ENCODE data around the gene CAPZA1. TPM values are rescaled to one million over a fixed set of nuclear protein-coding genes. Genes with fewer than 3 reads are reported as not detected.
A peak's percentile ranks its signal among the peaks of the same experiment; 100 is the strongest.

CAPZA1 gene
- total RNA-seq, 1 experiment from 2014 or later = 171 TPM

DNA sequence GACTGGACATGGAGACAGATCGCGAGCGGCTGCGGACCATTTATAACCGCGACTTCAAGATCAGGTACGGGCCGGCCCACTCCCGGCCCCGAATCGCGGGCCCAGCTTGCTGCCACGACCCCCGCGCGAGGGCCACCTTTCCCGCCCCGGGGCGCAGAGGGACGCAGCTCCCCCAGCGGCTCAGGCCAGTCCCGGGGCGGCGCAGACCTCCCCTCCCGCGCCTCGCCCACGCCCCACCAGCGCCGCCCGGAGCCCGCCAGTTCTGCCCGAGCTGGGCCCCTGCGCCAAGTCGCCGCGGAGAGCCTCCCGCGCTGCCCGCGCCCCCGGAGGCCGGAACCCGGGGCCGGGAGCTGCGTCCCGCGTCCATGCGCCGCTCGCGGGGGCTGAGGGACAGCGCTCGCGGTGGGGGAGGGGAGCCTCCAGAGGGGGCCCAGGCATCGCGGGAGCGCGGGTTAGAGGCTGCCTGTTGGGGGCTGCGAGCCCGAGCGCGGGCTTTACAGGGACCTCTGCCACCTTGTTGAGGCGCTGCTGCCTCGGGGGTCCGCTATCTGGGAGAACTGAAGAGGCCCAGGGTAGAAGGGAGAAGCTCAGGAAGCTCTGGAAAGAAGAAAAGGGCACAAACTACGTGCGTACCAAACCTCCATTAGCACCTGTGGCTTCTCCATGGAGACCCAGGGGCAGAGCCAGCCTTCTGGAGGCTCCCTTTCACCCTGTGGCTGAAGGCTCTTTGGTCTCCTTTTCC lies 55.5 kb downstream of the CAPZA1 start:
- Histone ChIP-seq H3K4me3 (ENCODE audit: low read depth, low read length, poor library complexity, severe bottlenecking) (peak overlapping the region; percentile 84), H3K9me3 (ENCODE audit: low read depth, low read length, poor library complexity, severe bottlenecking) (no peaks in the 10 kb centered on the region), H3K27ac (ENCODE audit: low read depth, low read length, poor library complexity, severe bottlenecking) (peak overlapping the region; percentile 92), H3K36me3 (ENCODE audit: insufficient read depth, low read length, poor library complexity, severe bottlenecking) (peaks cover 8% of the 10 kb centered on the region), H3K27me3 (replicated peaks; ENCODE audit: insufficient read depth, low read depth, low read length, poor library complexity) (no peaks in the 10 kb centered on the region), H3K4me1 (ENCODE audit: insufficient read depth, low read length, poor library complexity, severe bottlenecking) (peaks cover 16% of the 10 kb centered on the region)
- BruUV-seq (replicated peaks) = no TSS peak
- no peak for TF ChIP-seq EZH2 (IDR thresholded peaks at IDR 0.05; ENCODE audit: borderline replicate concordance, low read depth, low read length, poor library complexity, severe bottlenecking)
- TF ChIP-seq, protein P1, sequence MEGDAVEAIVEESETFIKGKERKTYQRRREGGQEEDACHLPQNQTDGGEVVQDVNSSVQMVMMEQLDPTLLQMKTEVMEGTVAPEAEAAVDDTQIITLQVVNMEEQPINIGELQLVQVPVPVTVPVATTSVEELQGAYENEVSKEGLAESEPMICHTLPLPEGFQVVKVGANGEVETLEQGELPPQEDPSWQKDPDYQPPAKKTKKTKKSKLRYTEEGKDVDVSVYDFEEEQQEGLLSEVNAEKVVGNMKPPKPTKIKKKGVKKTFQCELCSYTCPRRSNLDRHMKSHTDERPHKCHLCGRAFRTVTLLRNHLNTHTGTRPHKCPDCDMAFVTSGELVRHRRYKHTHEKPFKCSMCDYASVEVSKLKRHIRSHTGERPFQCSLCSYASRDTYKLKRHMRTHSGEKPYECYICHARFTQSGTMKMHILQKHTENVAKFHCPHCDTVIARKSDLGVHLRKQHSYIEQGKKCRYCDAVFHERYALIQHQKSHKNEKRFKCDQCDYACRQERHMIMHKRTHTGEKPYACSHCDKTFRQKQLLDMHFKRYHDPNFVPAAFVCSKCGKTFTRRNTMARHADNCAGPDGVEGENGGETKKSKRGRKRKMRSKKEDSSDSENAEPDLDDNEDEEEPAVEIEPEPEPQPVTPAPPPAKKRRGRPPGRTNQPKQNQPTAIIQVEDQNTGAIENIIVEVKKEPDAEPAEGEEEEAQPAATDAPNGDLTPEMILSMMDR (conservative IDR thresholded peaks at IDR 0.05; ENCODE audit: low read depth, low read length) = no peak; the same call in 1 of the 2 replicates
- POLR2A ChIA-PET (ENCODE audit: low non-redundant PET) = no interaction called here
- CTCF ChIA-PET = interaction anchor here (1.2 to 1.4 kb wide), 2 partner anchors 173 to 284 kb away, joined by 3 to 4 read pairs; no protein-coding TSS in a partner anchor
- peak; percentile 60 for DNase-seq (ENCODE audit: low spot score)
- intact Hi-C loops (cut with micrococcal nuclease; ENCODE audit: unreplicated experiment) = loop anchor here (10.0 kb wide), 1 partner anchor 50 kb away; no protein-coding TSS in a partner anchor

DNA sequence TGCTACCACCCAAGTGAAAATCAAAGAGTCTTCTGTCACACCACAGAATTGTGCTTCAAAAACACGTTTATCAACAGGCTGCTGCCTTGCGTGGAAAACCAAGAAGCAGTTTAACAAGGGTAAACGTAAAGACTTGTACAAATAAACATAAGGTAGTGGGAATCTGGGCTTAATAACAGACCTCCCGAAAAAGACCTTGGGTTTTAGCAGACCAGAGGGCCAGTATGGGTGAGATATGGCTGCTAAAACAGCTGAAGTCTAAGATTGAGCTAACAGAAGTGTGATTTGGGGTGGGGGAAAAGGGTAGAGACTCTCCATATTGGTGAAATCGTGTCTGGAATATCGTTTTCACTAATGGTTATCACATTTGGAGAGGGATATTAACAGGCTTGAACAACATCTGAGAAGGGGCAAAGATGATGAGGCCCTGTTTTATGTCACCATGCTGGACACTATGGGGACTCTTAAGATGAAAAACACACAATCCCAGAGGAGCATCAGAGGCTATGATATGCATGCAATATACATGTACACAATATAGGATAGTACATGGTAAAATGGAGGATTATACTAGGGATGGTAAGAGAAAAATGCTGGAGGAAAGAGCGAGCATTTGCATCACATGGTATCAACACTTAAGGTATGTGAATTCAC lies 56.2 kb downstream of the CAPZA1 start:
- ChIA-PET CTCF (interaction anchor here (1.2 kb wide), 1 partner anchor 174 kb away, joined by 4 read pairs; no protein-coding TSS in a partner anchor), POLR2A (ENCODE audit: low non-redundant PET) (no interaction called here)
- BruUV-seq (replicated peaks) = TSS peak; percentile 26
- Histone ChIP-seq H3K36me3 (ENCODE audit: insufficient read depth, low read length, poor library complexity, severe bottlenecking) (peaks cover 2% of the 10 kb centered on the region), H3K27me3 (replicated peaks; ENCODE audit: insufficient read depth, low read depth, low read length, poor library complexity) (no peaks in the 10 kb centered on the region), H3K27ac (ENCODE audit: low read depth, low read length, poor library complexity, severe bottlenecking) (peak overlapping the region; percentile 92), H3K9me3 (ENCODE audit: low read depth, low read length, poor library complexity, severe bottlenecking) (no peaks in the 10 kb centered on the region), H3K4me1 (ENCODE audit: insufficient read depth, low read length, poor library complexity, severe bottlenecking) (peaks cover 16% of the 10 kb centered on the region), H3K4me3 (ENCODE audit: low read depth, low read length, poor library complexity, severe bottlenecking) (peak overlapping the region; percentile 84)
- intact Hi-C loops (cut with micrococcal nuclease; ENCODE audit: unreplicated experiment) = loop anchor here (10.0 kb wide), 1 partner anchor 51 kb away; no protein-coding TSS in a partner anchor
- no peak for TF ChIP-seq EZH2 (IDR thresholded peaks at IDR 0.05; ENCODE audit: borderline replicate concordance, low read depth, low read length, poor library complexity, severe bottlenecking)
- TF ChIP-seq, protein P1 (conservative IDR thresholded peaks at IDR 0.05; ENCODE audit: low read depth, low read length) = no peak
- DNase-seq (ENCODE audit: low spot score) = no peak

DNA sequence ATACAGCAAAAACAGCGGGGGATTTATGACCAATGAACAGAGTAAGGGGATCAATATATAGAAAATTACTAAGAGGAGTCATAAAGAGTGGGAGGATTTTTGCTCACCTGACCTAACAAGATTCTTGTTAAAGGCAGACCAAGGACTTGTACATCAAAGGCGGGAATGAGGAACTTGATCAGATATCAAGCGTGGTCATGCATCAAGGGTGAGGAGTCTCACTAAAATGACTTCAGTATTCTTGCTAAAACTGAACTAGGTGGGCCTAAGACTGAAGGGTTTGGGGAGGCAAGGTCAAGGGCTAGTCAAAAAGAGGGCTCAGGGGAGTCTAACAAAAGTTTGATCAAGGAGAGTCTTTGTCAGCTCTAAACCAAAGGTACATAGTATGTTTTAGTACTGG lies 56.9 kb downstream of the CAPZA1 start:
- intact Hi-C loops (cut with micrococcal nuclease; ENCODE audit: unreplicated experiment) = loop anchor here (10.0 kb wide), 1 partner anchor 52 kb away; no protein-coding TSS in a partner anchor
- ChIA-PET POLR2A (ENCODE audit: low non-redundant PET) (no interaction called here), CTCF (no interaction called here)
- H3K9me3 ChIP-seq (ENCODE audit: low read depth, low read length, poor library complexity, severe bottlenecking) = no peaks in the 10 kb centered on the region
- no peak for TF ChIP-seq EZH2 (IDR thresholded peaks at IDR 0.05; ENCODE audit: borderline replicate concordance, low read depth, low read length, poor library complexity, severe bottlenecking)
- TF ChIP-seq, protein P1 (conservative IDR thresholded peaks at IDR 0.05; ENCODE audit: low read depth, low read length) = no peak
- no peak for DNase-seq (ENCODE audit: low spot score)
- H3K36me3 ChIP-seq (ENCODE audit: insufficient read depth, low read length, poor library complexity, severe bottlenecking) = no peaks in the 10 kb centered on the region
- no TSS peak for BruUV-seq (replicated peaks)
- H3K4me1 ChIP-seq (ENCODE audit: insufficient read depth, low read length, poor library complexity, severe bottlenecking) = peaks cover 16% of the 10 kb centered on the region
- no peak overlapping the region for H3K27ac ChIP-seq (ENCODE audit: low read depth, low read length, poor library complexity, severe bottlenecking)
- no peak overlapping the region for H3K4me3 ChIP-seq (ENCODE audit: low read depth, low read length, poor library complexity, severe bottlenecking)
- H3K27me3 ChIP-seq (replicated peaks; ENCODE audit: insufficient read depth, low read depth, low read length, poor library complexity) = no peaks in the 10 kb centered on the region
